Stromal cell of bone marrow (primary cell): ENCODE results near the gene TMEFF2.
A peak's percentile ranks its signal among the peaks of the same experiment; 100 is the strongest.
"Not testable (repeated sequence)": the region's sequence is repeated elsewhere in the genome, so short reads cannot be mapped to it uniquely, and the experiment has no call there.

Experiments used
- DNase-seq: peaks from one replicate; pipeline ENCODE4 v3.0.0-alpha.2; 2012; ENCODE audit warnings: low read depth

Gene TMEFF2

GRCh38 chr2:192184349-192184748, 10.4 kb downstream of the TMEFF2 start:
- no peak for DNase-seq

- no peak for DNase-seq
These were observed 11.4 kb downstream of the TMEFF2 start for GRCh38 chr2:192183296-192183695.

GRCh38 chr2:192166946-192167345, 27.8 kb downstream of the TMEFF2 start:
- no peak for DNase-seq

GRCh38 chr2:192165842-192166241, 28.9 kb downstream of the TMEFF2 start:
- DNase-seq, result no peak

- DNase-seq, result peak; percentile 58
These were observed 32.2 kb downstream of the TMEFF2 start for GRCh38 chr2:192162392-192163042.

GRCh38 chr2:192161656-192162290, 33.0 kb downstream of the TMEFF2 start:
- no peak for DNase-seq

- no peak for DNase-seq
These were observed 35.0 kb downstream of the TMEFF2 start for GRCh38 chr2:192159736-192160135.

GRCh38 chr2:192159208-192159607, 35.5 kb downstream of the TMEFF2 start:
- DNase-seq, result no peak

GRCh38 chr2:192157776-192158175, 37.0 kb downstream of the TMEFF2 start:
- no peak for DNase-seq

GRCh38 chr2:192155511-192156118, 39.1 kb downstream of the TMEFF2 start:
- DNase-seq, result no peak

GRCh38 chr2:192153561-192153960, 41.2 kb downstream of the TMEFF2 start:
- no peak for DNase-seq

- DNase-seq, result peak; percentile 40
These were observed 42.9 kb downstream of the TMEFF2 start for GRCh38 chr2:192151853-192152252.

GRCh38 chr2:192150166-192150565, 44.6 kb downstream of the TMEFF2 start:
- no peak for DNase-seq

- DNase-seq, result no peak
These were observed 46.0 kb downstream of the TMEFF2 start for GRCh38 chr2:192148620-192149321.

- DNase-seq, result no peak
These were observed 46.5 kb downstream of the TMEFF2 start for GRCh38 chr2:192148241-192148619.

- DNase-seq, result peak; percentile 66
These were observed 48.4 kb downstream of the TMEFF2 start for GRCh38 chr2:192146069-192147015.

GRCh38 chr2:192145496-192145895, 49.2 kb downstream of the TMEFF2 start:
- DNase-seq, result no peak

- no peak for DNase-seq
These were observed 54.4 kb downstream of the TMEFF2 start for GRCh38 chr2:192140236-192140839.

- DNase-seq, result no peak
These were observed 54.9 kb downstream of the TMEFF2 start for GRCh38 chr2:192139813-192140212.

GRCh38 chr2:192137451-192137850, 57.3 kb downstream of the TMEFF2 start:
- DNase-seq, result no peak

GRCh38 chr2:192132604-192133003, 62.1 kb downstream of the TMEFF2 start:
- DNase-seq, result not testable (repeated sequence)
